K562 (cell line): ENCODE data around the gene POLR3A. TPM values are rescaled to one million over a fixed set of nuclear protein-coding genes. Genes with fewer than 3 reads are reported as not detected.

Experiments
- CBFA2T2 ChIP-seq: fragments of 450-650 bp; conservative IDR thresholded peaks from 2 replicates; pipeline ENCODE4 v1.6.1; 2017; ENCODE audit warnings: mild to moderate bottlenecking
- CBX2 ChIP-seq: fragments of 200-600 bp; sonication (generic); IDR thresholded peaks from one replicate; pipeline ENCODE4 v1.6.1; 2012; ENCODE audit warnings: mild to moderate bottlenecking, low read length, inconsistent platforms; ENCODE audit not compliant: insufficient read depth, poor library complexity, severe bottlenecking
- CCAR2 ChIP-seq: fragments of 200-400 bp; formaldehyde crosslinking; IDR thresholded peaks from 2 replicates; pipeline ENCODE4 v1.6.1; 2017; ENCODE audit warnings: mild to moderate bottlenecking, low read depth, low read length
- CTBP1 ChIP-seq: fragments of 450-650 bp; IDR thresholded peaks from 2 replicates; pipeline ENCODE4 v1.6.1; 2016; ENCODE audit warnings: borderline replicate concordance
- CXXC5 ChIP-seq: fragments of 250-450 bp; sonication (Bioruptor Pico); IDR thresholded peaks from 2 replicates; pipeline ENCODE4 v1.8.0; 2022; ENCODE audit warnings: inconsistent platforms, mild to moderate bottlenecking, moderate library complexity
- DEAF1 ChIP-seq: fragments of 450-650 bp; formaldehyde crosslinking; IDR thresholded peaks from 2 replicates; pipeline ENCODE4 v1.4.0; 2020; ENCODE audit warnings: mild to moderate bottlenecking, moderate library complexity
- HEY1 ChIP-seq: fragments of 250-450 bp; sonication (Bioruptor Pico); IDR thresholded peaks from 2 replicates; pipeline ENCODE4 v1.5.0; 2020; ENCODE audit warnings: mild to moderate bottlenecking, moderate library complexity, borderline replicate concordance
- KAT2B ChIP-seq: IDR thresholded peaks from one replicate; pipeline ENCODE4 v1.6.1; 2012; ENCODE audit warnings: low read depth, mild to moderate bottlenecking, control low read depth, inconsistent platforms, low read length, moderate library complexity
- KDM1A ChIP-seq, 2 experiments: fragments of 450-650 bp; IDR thresholded peaks; 2 replicates each; pipeline ENCODE4 v1.6.1; 2016; ENCODE audit warnings: mild to moderate bottlenecking in 2 of 2
- KDM5B ChIP-seq: fragments of 200-600 bp; sonication (generic); IDR thresholded peaks from 2 replicates; pipeline ENCODE4 v1.6.1; 2012; ENCODE audit warnings: low read depth, mild to moderate bottlenecking, moderate library complexity, low read length, control low read depth, inconsistent platforms; ENCODE audit not compliant: insufficient replicate concordance
- KLF13 ChIP-seq: fragments of 450-650 bp; IDR thresholded peaks from 2 replicates; pipeline ENCODE4 v1.6.1; 2016; ENCODE audit warnings: missing genetic modification characterization, low read depth, mild to moderate bottlenecking, missing compliant biosample characterization, moderate library complexity, borderline replicate concordance
- NCOA1 ChIP-seq: fragments of 450-650 bp; IDR thresholded peaks from 2 replicates; pipeline ENCODE4 v1.6.1; 2016; ENCODE audit warnings: low read depth
- NFYB ChIP-seq: IDR thresholded peaks from 2 replicates; pipeline ENCODE4 v1.6.1; 2011; ENCODE audit warnings: mild to moderate bottlenecking, moderate library complexity; ENCODE audit not compliant: insufficient read length; ENCODE audit errors: extremely low read depth
- NONO ChIP-seq, 2 experiments: fragments of 200-400 bp in 1 of 2; fragments of 450-650 bp in 1 of 2; formaldehyde crosslinking in 1 of 2; IDR thresholded peaks; 2 replicates each; pipeline ENCODE4 v1.6.1; 2017; ENCODE audit warnings: low read depth in 2 of 2, mild to moderate bottlenecking in 2 of 2, moderate library complexity in 2 of 2, low read length in 1 of 2
- RBM25 ChIP-seq: fragments of 200-400 bp; formaldehyde crosslinking; IDR thresholded peaks from 2 replicates; pipeline ENCODE4 v1.6.1; 2018; ENCODE audit warnings: low read length, low read depth, moderate library complexity; ENCODE audit not compliant: severe bottlenecking
- SNAPC5 ChIP-seq: fragments of 250-450 bp; sonication (Bioruptor Pico); IDR thresholded peaks from 2 replicates; pipeline ENCODE4 v1.8.0; 2021; ENCODE audit warnings: moderate library complexity, mild to moderate bottlenecking, inconsistent platforms
- THAP7 ChIP-seq: fragments of 250-450 bp; sonication (Bioruptor Pico); IDR thresholded peaks from 2 replicates; pipeline ENCODE4 v1.5.0; 2021
- ZBTB49 ChIP-seq: sonication (generic); formaldehyde crosslinking; IDR thresholded peaks from 2 replicates; pipeline ENCODE4 v1.8.0; 2022; ENCODE audit warnings: missing genetic modification reagents, mild to moderate bottlenecking, borderline replicate concordance
- ZFP1 ChIP-seq: fragments of 450-650 bp; formaldehyde crosslinking; IDR thresholded peaks from 2 replicates; pipeline ENCODE4 v1.4.0; 2020; ENCODE audit warnings: mild to moderate bottlenecking, mixed read lengths
- ZNF140 ChIP-seq: fragments of 250-450 bp; sonication (Bioruptor Pico); IDR thresholded peaks from 2 replicates; pipeline ENCODE4 v1.8.0; 2021; ENCODE audit warnings: moderate library complexity, mild to moderate bottlenecking, inconsistent platforms
- ZNF184 ChIP-seq: sonication (generic); formaldehyde crosslinking; IDR thresholded peaks from 2 replicates; pipeline ENCODE4 v1.5.0; 2020; ENCODE audit warnings: missing genetic modification reagents
- ZNF212 ChIP-seq: fragments of 450-650 bp; formaldehyde crosslinking; IDR thresholded peaks from 2 replicates; pipeline ENCODE4 v1.4.0; 2020; ENCODE audit warnings: mild to moderate bottlenecking
- polyA plus RNA-seq, 8 experiments: library from polyadenylated mRNA; depleted of rRNA in 4 of 8; stranded (reverse) in 5 of 8; unstranded in 3 of 8; fragments of >200 nt; fragmentation: Nextera tagmentation in 2 of 8; fragmentation: Illumina TruSeq in 1 of 8; extraction: Ambion mirVana in 2 of 8; extraction: Trizol in 1 of 8; gene quantifications; 2 replicates each; pipeline versions ENCODE4 v1.2.1 to v1.2.3, GENCODE V29; 2011 to 2014; ENCODE audit warnings: inconsistent platforms in 1 of 8, missing spikeins in 1 of 8
- total RNA-seq, 7 experiments: library from RNA; depleted of rRNA in 6 of 7; stranded (reverse); fragments of >200 nt in 6 of 7; fragmentation: Illumina TruSeq in 2 of 7; extraction: Trizol in 2 of 7; gene quantifications; 2 replicates each; pipeline versions ENCODE4 v1.2.1 to v1.2.3, GENCODE V29; 2011 to 2021; ENCODE audit warnings: low replicate concordance in 1 of 7

POLR3A gene
- total and polyA plus RNA-seq, 9 of the 15 experiments (the other 6 are each of a cell fraction or from before 2014, with no cell fraction given), result 14.9 to 37.0 (median 26.7) TPM

DNA sequence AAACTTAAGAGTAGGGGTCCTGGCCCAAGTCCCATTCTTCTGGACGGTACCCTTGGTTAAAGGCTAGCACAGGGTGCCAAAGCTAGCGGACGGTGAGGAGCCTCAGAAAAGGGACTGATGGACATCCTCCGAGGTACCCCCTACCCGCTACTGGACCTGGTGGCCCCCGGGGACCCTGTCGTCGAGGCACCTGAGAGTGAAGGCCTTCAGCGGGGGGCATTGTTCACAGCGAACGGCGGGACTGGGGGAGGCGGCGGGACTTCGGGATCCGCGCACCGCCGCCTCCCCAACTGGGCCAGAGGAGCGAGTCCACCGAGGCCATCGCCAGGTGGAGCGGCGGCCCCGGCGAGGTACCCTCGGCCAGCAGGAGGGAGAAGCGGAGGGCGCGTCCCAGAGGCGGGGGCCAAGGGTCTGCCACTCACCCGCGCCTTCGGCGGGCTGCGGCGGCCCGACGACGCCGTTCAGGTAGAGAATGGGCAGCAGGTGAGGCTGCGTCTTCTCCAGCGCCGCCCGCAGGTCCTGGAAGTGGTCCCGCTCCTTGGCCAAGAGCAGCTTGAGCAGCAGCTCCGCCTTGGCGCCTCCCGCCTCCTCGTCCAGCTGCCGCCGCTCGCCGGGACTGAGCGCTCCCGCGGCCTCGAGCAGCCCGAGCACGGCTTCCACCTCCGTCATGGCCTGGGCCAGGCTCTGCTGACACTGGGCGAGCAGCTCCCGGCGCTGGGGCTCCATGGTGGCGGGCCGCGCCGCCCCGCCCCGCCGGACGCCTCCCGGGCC is 103.3 kb downstream of the POLR3A start (continued):
- peak; percentile 18 for TF ChIP-seq CXXC5 (CRISPR knock-in tag)
- TF ChIP-seq KAT2B, result no peak
- peak; percentile 16 for TF ChIP-seq CTBP1
- no peak for TF ChIP-seq DEAF1 (CRISPR knock-in tag)
- no peak for TF ChIP-seq CCAR2
- no peak for TF ChIP-seq ZNF184 (CRISPR knock-in tag)
- no peak for TF ChIP-seq CBFA2T2
- TF ChIP-seq ZFP1 (CRISPR knock-in tag), result no peak
- no peak for TF ChIP-seq HEY1 (CRISPR knock-in tag)
- TF ChIP-seq ZNF212 (CRISPR knock-in tag), result no peak
- TF ChIP-seq CBX2, result no peak
- TF ChIP-seq RBM25, result no peak
- no peak for TF ChIP-seq KLF13 (tag)
- no peak for TF ChIP-seq NFYB
- no peak for TF ChIP-seq ZNF140 (CRISPR knock-in tag)
- TF ChIP-seq NCOA1, result no peak
- TF ChIP-seq NONO (IDR thresholded peaks at IDR 0.05; ENCODE audit: low read depth in 2 of 2, low read length in 1 of 2), result 0 out of 4 replicates have a peak, but pooled peaks of 1 of the 2 experiments have one; percentile 60
- no peak for TF ChIP-seq SNAPC5
- TF ChIP-seq KDM1A (IDR thresholded peaks at IDR 0.05), result no peak
- no peak for TF ChIP-seq THAP7
- TF ChIP-seq KDM5B, result peak; percentile 69
- TF ChIP-seq ZBTB49 (CRISPR knock-in tag), result 0 out of 2 replicates have a peak, but pooled peaks have one; percentile 53
